ENCODE data around the gene RPL19.

Gene RPL19

DNA sequence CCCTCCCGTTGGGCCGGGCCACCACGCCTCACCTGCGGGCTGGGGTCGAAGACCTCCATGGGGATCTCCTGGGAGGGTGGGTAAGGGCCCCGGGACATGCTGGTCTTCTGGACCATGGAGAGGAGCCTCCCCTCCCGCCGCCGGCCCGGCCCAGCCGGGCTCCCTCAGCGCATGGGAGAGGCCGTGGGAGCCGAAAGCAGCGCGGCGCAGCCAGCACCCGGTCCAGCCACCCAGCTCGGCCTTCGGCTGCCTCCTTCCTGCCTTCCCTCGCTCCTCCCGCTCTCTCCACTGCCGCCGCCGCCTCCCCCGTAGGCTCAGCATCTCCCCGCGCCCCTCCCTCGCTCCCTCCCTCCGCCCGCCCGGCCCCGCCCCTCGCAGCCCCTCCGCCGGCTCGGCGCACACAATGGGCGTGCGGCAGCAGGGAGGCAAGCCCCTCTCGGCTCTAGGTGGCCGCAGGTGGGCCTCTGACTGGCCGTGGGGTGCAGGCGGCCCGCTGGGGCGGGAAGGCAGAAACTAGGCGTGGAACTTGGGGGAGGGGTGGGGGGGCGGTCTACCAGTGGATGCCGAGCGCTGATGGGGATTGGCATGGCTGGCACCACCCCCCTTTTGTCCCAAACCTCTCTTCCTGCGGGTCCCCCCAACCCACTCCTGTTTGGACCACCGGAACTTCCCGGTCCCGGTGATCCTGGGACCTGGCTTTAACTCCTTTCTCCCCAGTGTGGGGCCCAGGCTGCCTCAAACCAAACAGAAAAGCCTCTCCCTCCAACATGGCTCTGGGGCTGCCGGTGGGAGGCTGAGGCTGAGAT lies 2.5 kb upstream of the RPL19 start, which contains the start of gene CACNB1:
TSS of gene CACNB1 (minus strand) at position 290 of the 806 bp plus-strand sequence. CDS start at position 116, 174 bp downstream.
- no peak for DNase-seq (ENCODE audit: low read depth, low spot score)
- TF ChIP-seq, protein P1, sequence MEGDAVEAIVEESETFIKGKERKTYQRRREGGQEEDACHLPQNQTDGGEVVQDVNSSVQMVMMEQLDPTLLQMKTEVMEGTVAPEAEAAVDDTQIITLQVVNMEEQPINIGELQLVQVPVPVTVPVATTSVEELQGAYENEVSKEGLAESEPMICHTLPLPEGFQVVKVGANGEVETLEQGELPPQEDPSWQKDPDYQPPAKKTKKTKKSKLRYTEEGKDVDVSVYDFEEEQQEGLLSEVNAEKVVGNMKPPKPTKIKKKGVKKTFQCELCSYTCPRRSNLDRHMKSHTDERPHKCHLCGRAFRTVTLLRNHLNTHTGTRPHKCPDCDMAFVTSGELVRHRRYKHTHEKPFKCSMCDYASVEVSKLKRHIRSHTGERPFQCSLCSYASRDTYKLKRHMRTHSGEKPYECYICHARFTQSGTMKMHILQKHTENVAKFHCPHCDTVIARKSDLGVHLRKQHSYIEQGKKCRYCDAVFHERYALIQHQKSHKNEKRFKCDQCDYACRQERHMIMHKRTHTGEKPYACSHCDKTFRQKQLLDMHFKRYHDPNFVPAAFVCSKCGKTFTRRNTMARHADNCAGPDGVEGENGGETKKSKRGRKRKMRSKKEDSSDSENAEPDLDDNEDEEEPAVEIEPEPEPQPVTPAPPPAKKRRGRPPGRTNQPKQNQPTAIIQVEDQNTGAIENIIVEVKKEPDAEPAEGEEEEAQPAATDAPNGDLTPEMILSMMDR (IDR thresholded peaks at IDR 0.05; ENCODE audit: insufficient read depth, low read length, missing control alignments) = no peak
- POLR2A ChIA-PET = no interaction called here
- H3K4me3 ChIP-seq (ENCODE audit: low read depth, low read length) = peak within 1 kb of the TSS; percentile 78
- CTCF ChIA-PET = interaction anchor here (1.0 to 13.8 kb wide), 7 partner anchors 22 to 215 kb away, joined by 3 to 429 read pairs (median 6); no protein-coding TSS in a partner anchor

DNA sequence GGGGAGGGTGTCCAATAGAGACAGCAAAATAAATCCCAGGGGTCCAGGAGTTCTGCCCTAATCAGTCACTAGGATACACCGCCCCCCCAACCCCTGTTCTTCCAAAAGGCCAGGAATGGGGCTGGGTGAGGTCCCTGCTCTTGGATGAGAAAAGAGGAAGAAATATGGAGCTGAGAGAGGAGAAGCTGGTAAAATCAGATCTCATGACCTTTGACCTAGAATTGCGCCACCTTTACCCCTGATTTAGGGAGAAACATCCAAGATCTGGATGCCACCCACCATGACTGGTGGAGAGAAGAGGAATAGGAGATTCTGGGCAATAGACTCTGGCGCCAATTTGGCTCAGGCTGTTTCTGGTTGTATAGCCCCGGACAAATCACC lies 1.9 kb upstream of the RPL19 start:
- ChIA-PET CTCF (interaction anchor here (1.0 to 13.8 kb wide), 4 partner anchors 24 to 215 kb away, joined by 3 to 429 read pairs (median 10); no protein-coding TSS in a partner anchor), POLR2A (interaction anchor here (0.6 kb wide), 1 partner anchor 44 kb away, joined by 3 read pairs; no protein-coding TSS in a partner anchor)
- TF ChIP-seq, protein P1 (IDR thresholded peaks at IDR 0.05; ENCODE audit: insufficient read depth, low read length, missing control alignments) = no peak
- no peak for DNase-seq (ENCODE audit: low read depth, low spot score)
- peak overlapping the region; percentile 78; the same call in 1 of the 2 replicates for H3K4me3 ChIP-seq (ENCODE audit: low read depth, low read length)

DNA sequence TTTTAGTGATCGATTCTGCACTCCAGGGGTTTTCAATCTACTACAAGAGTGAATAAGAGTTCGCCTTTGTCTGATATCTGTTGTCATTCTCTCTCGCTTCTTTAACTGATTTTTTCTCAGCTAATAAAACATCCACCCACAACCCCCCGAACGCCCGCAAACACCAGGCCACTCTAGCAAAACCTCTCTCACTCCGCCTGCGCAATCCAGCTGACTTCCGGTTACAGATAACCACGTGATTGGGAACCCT lies 338 bp upstream of the RPL19 start:
- ChIA-PET POLR2A (interaction anchor here (0.6 to 1.6 kb wide), 18 partner anchors 9 to 425 kb away, joined by 3 to 13 read pairs (median 4); partner anchors contain the start of gene RPL23), CTCF (interaction anchor here (1.1 to 13.8 kb wide), 4 partner anchors 25 to 217 kb away, joined by 4 to 429 read pairs (median 10); no protein-coding TSS in a partner anchor)
- DNase-seq (ENCODE audit: low read depth, low spot score) = peak; percentile 73
- TF ChIP-seq, protein P1 (IDR thresholded peaks at IDR 0.05; ENCODE audit: insufficient read depth, low read length, missing control alignments) = no peak
- H3K4me3 ChIP-seq (ENCODE audit: low read depth, low read length) = peak overlapping the region; percentile 95

DNA sequence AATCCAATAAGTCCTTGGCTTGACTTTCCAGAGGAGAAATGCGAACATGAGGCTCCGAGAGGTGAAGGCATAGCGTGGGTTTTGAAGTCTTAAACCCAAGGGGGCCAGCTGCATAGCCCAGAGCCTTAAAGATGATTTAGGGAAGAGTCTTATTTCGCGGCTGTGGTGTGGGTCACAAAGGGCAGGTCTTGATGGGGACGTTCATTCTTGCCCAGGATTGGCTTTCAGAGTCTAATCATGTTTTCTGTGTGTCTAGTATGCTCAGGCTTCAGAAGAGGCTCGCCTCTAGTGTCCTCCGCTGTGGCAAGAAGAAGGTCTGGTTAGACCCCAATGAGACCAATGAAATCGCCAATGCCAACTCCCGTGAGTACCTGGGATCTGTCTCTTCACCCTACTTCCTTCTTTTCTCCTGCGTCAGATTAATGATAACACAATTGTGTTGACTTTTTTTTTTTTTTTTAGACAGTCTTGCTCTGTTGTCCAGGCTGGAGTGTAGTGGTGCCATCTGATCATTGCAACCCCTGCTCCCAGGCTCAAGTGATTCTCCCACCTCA lies 951 bp downstream of the RPL19 start:
- ChIA-PET POLR2A (no interaction called here), CTCF (interaction anchor here (2.1 to 13.8 kb wide), 2 partner anchors 39 to 218 kb away, joined by 6 to 429 read pairs; no protein-coding TSS in a partner anchor)
- TF ChIP-seq, protein P1 (IDR thresholded peaks at IDR 0.05; ENCODE audit: insufficient read depth, low read length, missing control alignments) = no peak
- peak overlapping the region; percentile 95 for H3K4me3 ChIP-seq (ENCODE audit: low read depth, low read length)
- DNase-seq (ENCODE audit: low read depth, low spot score) = no peak

DNA sequence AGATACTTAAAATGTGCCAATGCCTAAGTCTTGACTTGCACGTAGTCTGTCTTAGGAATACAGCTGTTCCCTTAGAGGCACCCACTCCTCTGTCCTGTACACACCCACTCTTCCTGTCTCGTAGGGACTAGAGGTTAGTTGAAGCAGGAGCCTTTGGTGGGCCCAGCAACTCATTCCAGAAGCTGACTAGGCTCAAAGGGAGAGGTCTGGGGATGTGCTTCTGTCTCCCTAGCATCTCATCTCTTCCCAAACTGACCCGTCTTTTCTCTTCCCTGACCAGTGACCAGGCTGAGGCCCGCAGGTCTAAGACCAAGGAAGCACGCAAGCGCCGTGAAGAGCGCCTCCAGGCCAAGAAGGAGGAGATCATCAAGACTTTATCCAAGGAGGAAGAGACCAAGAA lies 4.2 kb downstream of the RPL19 start:
- H3K4me3 ChIP-seq (ENCODE audit: low read depth, low read length) = no peak overlapping the region
- DNase-seq (ENCODE audit: low read depth, low spot score) = no peak
- POLR2A ChIA-PET = no interaction called here
- TF ChIP-seq, protein P1 (IDR thresholded peaks at IDR 0.05; ENCODE audit: insufficient read depth, low read length, missing control alignments) = no peak
- CTCF ChIA-PET = interaction anchor here (1.5 to 13.8 kb wide), 2 partner anchors 9 to 36 kb away, joined by 3 to 429 read pairs; no protein-coding TSS in a partner anchor

DNA sequence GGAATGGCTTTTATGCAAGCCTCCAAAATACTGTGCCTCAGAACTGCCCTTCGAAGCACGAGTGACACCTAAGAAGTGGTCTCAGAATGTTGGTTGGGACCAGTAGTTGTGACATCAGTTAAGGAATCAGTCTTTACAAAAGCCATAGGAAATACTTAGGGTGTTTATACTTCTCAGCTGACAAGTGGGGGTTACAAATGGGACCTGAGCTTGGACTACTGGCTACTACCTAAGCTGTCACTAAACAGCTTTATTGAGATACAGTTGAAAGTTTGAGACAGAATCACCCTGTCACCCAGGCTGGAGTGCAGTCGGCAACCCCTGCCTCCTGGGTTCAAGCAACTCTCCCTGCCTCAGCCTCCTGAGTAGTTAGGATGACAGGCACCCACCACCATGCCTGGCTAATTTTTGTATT lies 5.0 kb downstream of the RPL19 start:
- TF ChIP-seq, protein P1 (IDR thresholded peaks at IDR 0.05; ENCODE audit: insufficient read depth, low read length, missing control alignments) = no peak
- CTCF ChIA-PET = interaction anchor here (1.5 to 13.8 kb wide), 2 partner anchors 10 to 35 kb away, joined by 3 to 429 read pairs; no protein-coding TSS in a partner anchor
- DNase-seq (ENCODE audit: low read depth, low spot score) = no peak
- POLR2A ChIA-PET = interaction anchor here (0.7 kb wide), 1 partner anchor 31 kb away, joined by 3 read pairs; no protein-coding TSS in a partner anchor
- H3K4me3 ChIP-seq (ENCODE audit: low read depth, low read length) = no peak overlapping the region

Data from AG04449 (cell line).